Spleen (tissue), 11 donors: ENCODE results near the gene VPS35L. TPM values are rescaled to one million over a fixed set of nuclear protein-coding genes. Genes with fewer than 3 reads are reported as not detected.

Source experiments
- DNase-seq: peaks from one replicate; pipeline ENCODE4 v3.0.0-alpha.2; 2020
- H3K27ac ChIP-seq, 8 donors: fragments of 200-600 bp; sonication (generic) in 7 of 8; 1 replicate in 4 of 8; 2 replicates in 4 of 8; pipeline versions ENCODE4 v1.5.0 to v1.8.0; 2016 to 2021; ENCODE audit warnings: inconsistent platforms in 4 of 8, mild to moderate bottlenecking in 4 of 8, moderate library complexity in 1 of 8
- H3K27me3 ChIP-seq, 7 donors: fragments of 200-600 bp; sonication (generic) in 6 of 7; replicated peaks in 1 of 7; 1 replicate in 4 of 7; 2 replicates in 3 of 7; pipeline versions ENCODE4 v1.5.0 to v1.8.0; 2016 to 2021; ENCODE audit warnings: inconsistent platforms in 3 of 7, mild to moderate bottlenecking in 1 of 7
- H3K36me3 ChIP-seq, 6 donors: fragments of 200-600 bp; sonication (generic) in 5 of 6; 1 replicate in 4 of 6; 2 replicates in 2 of 6; pipeline versions ENCODE4 v1.5.0 to v1.8.0; 2016 to 2021; ENCODE audit warnings: inconsistent platforms in 2 of 6
- H3K4me1 ChIP-seq, 6 donors: fragments of 200-600 bp; sonication (generic) in 5 of 6; 1 replicate in 3 of 6; 2 replicates in 3 of 6; pipeline versions ENCODE4 v1.5.0 to v1.8.0; 2016 to 2021; ENCODE audit warnings: inconsistent platforms in 3 of 6
- H3K4me3 ChIP-seq, 8 donors: fragments of 200-600 bp; sonication (generic) in 7 of 8; 1 replicate in 4 of 8; 2 replicates in 4 of 8; pipeline versions ENCODE4 v1.5.0 to v1.8.0; 2016 to 2021; ENCODE audit warnings: inconsistent platforms in 4 of 8, mild to moderate bottlenecking in 4 of 8, moderate library complexity in 2 of 8
- H3K9me3 ChIP-seq, 8 donors: fragments of 200-600 bp; sonication (generic) in 7 of 8; 1 replicate in 4 of 8; 2 replicates in 4 of 8; pipeline versions ENCODE4 v1.5.0 to v1.8.0; 2016 to 2021; ENCODE audit warnings: inconsistent platforms in 4 of 8
- POLR2A ChIP-seq, 3 donors: fragments of 450-650 bp; IDR thresholded peaks; one replicate each; pipeline ENCODE4 v1.5.1; 2017; ENCODE audit warnings: antibody characterized with exemption in 3 of 3, mild to moderate bottlenecking in 1 of 3
- POLR2AphosphoS5 ChIP-seq, 3 donors: sonication (generic); formaldehyde crosslinking; IDR thresholded peaks; one replicate each; pipeline ENCODE4 v1.5.1; 2017; ENCODE audit warnings: antibody characterized with exemption in 3 of 3
- WGBS, 5 donors: extraction: QIAGEN DNeasy Blood & Tissue Kit in 3 of 5; methylation state at CpG; one replicate each; pipeline versions ENCODE4 v1.1.5 to v1.1.7; 2013 to 2018; 5-methylcytosine and 5-hydroxymethylcytosine counted together
- intact Hi-C: fragments of 100-400 bp; cut with DNase I; formaldehyde crosslinking; loops from one replicate; pipeline ENCODE4 v1.15.0; 2023; ENCODE audit warnings: low total_unique reads
- polyA plus RNA-seq, 3 donors: library from polyadenylated mRNA; stranded (reverse); fragments of 200-250 nt; gene quantifications; one replicate each; pipeline ENCODE4 v1.2.1, GENCODE V29; 2013
- total RNA-seq, 7 donors: library from RNA; depleted of rRNA in 3 of 7; stranded (reverse); fragments of >200 nt in 3 of 7; fragmentation: NEBNext Ultra II Directional in 4 of 7; extraction: Animal tissue kit (Norgen Biotek cat#: 25700) in 4 of 7; gene quantifications; one replicate each; pipeline versions ENCODE4 v1.1.0 to v1.2.1, GENCODE V29; 2016 to 2021
- TF ChIP-seq, protein P1 (sequence below), 11 experiments: fragments of 200-600 bp in 7 of 11; fragments of 450-650 bp in 4 of 11; sonication (generic) in 4 of 11; IDR thresholded peaks in 8 of 11; conservative IDR thresholded peaks in 3 of 11; 1 replicate in 7 of 11; 2 replicates in 4 of 11; pipeline versions ENCODE4 v1.4.0 to v1.8.0; 2016 to 2021; ENCODE audit warnings: antibody characterized with exemption in 11 of 11, inconsistent platforms in 4 of 11, mild to moderate bottlenecking in 1 of 11
- donor health status: healthy with polysubstance abuse.
- donor health status: DM: no; HTN: no; CAD: no; lungs with moderate emphysema.
- donor health status: DM: no; HTN: no; CAD: no.
- donor health status: Bipolar disorder and iron deficiency.
- donor health status: healthy.
- donor health status: DM: no; HTN: no; CAD: no.
- donor health status: DM: yes; HTN: yes; CAD: no.

The VPS35L gene
- total and polyA plus RNA-seq, 10 donors, result 22.9 to 76.1 (median 58.0) TPM

DNA sequence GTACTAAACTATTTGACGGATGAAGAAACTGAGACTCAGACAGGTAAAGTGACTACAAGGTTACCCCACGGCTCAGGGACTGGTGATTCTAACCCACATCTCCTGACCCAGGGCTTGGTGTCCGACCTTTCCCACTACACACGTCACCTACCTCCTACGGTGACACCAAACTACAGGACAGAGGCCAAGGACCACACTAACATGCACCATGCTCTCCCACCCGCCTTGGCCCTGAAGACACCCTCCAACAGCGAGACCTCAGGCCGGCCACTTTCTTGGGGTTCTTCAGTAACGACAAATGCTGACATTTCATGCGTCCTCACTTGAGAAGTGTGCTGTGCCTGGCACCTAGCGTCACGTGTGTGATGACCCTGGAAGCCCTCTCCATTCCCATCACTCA lies 156.1 kb downstream of the VPS35L start:
- 92 to 97% (median 95%) methylated on average over 12 of the region's 12 CpGs for WGBS, 5 donors
- TF ChIP-seq POLR2AphosphoS5 (IDR thresholded peaks at IDR 0.05) (no peak), POLR2A (IDR thresholded peaks at IDR 0.05) (no peak)
- TF ChIP-seq, protein P1, sequence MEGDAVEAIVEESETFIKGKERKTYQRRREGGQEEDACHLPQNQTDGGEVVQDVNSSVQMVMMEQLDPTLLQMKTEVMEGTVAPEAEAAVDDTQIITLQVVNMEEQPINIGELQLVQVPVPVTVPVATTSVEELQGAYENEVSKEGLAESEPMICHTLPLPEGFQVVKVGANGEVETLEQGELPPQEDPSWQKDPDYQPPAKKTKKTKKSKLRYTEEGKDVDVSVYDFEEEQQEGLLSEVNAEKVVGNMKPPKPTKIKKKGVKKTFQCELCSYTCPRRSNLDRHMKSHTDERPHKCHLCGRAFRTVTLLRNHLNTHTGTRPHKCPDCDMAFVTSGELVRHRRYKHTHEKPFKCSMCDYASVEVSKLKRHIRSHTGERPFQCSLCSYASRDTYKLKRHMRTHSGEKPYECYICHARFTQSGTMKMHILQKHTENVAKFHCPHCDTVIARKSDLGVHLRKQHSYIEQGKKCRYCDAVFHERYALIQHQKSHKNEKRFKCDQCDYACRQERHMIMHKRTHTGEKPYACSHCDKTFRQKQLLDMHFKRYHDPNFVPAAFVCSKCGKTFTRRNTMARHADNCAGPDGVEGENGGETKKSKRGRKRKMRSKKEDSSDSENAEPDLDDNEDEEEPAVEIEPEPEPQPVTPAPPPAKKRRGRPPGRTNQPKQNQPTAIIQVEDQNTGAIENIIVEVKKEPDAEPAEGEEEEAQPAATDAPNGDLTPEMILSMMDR (IDR thresholded peaks at IDR 0.05 in 8 of 11, conservative IDR thresholded peaks at IDR 0.05 in 3 of 11), result no peak
- peaks cover 0 to 80% (median 41%) of the 10 kb centered on the region in 6 donors for H3K36me3 ChIP-seq
- H3K9me3 ChIP-seq, result no peaks in the 10 kb centered on the region
- no peak overlapping the region for H3K27ac ChIP-seq
- H3K4me1 ChIP-seq, result peaks cover 0 to 10% (median 9%) of the 10 kb centered on the region in 6 donors
- H3K27me3 ChIP-seq, result no peaks in the 10 kb centered on the region
- H3K4me3 ChIP-seq, result no peak overlapping the region
- intact Hi-C loops, result no loop called here
- peak; percentile 37 for DNase-seq

DNA sequence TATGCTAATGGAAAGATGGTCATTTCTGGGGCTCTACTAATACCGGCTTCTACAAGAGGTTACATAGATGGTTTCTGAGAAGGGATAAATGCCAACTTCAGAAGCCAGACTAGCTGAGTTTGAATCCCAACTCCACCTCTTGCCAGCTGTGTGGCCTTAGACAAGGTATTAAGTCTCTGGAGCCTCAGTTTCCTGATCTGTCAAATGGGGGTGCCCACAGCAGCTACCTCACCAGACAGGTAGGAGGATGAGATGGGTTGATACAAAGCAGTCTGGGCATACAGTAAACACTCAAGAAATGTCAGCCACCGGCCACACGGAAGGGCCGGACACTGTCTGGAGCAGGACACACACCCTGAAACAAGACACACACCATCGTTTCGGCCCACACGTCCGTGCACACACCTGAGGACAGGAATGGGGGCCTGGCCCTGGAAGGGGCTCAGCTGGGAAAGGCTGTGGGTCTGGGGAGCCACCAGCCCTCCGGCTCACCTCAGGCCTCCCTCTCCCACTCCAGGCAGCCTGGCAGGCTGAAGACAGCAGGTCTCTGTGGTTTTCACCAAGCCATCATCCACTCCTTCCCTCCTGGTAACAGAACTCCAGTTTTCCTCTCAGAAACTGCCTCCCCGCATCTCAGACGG lies 157.0 kb downstream of the VPS35L start:
- intact Hi-C loops, result no loop called here
- Histone ChIP-seq H3K9me3 (no peaks in the 10 kb centered on the region), H3K4me1 (peaks cover 7 to 19% (median 18%) of the 10 kb centered on the region in 6 donors), H3K4me3 (no peak overlapping the region), H3K27ac (no peak overlapping the region), H3K27me3 (no peaks in the 10 kb centered on the region), H3K36me3 (peaks cover 0 to 72% (median 35%) of the 10 kb centered on the region in 6 donors)
- DNase-seq, result peak; percentile 70
- WGBS, 5 donors, result 93 to 98% (median 97%) methylated on average over 11 of the region's 11 CpGs
- TF ChIP-seq POLR2AphosphoS5 (IDR thresholded peaks at IDR 0.05), result peak in 1 of 3 donors; percentile 28
- TF ChIP-seq, protein P1 (IDR thresholded peaks at IDR 0.05 in 8 of 11, conservative IDR thresholded peaks at IDR 0.05 in 3 of 11), result no peak
- TF ChIP-seq POLR2A (IDR thresholded peaks at IDR 0.05), result no peak

DNA sequence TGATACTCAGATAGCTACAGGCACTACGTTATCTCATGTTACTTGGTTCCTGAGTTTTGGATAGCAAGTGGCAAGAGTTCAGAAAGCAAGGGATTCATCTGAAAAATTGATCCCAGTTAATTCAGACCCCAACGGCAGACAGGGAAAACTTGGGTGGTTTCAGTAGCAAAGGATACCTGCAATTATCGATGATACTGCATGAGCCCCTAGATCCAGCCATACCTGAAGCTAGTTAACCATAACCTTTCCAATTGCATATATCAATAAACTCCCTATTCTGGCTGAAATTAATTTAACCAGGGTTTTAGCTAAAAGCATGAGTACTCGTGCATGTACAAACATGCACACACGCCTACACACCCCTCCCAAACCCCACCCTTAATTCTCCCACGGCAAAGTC lies 158.2 kb downstream of the VPS35L start:
- no peak for DNase-seq
- intact Hi-C loops, result no loop called here
- Histone ChIP-seq H3K9me3 (no peaks in the 10 kb centered on the region), H3K36me3 (peaks cover 0 to 63% (median 32%) of the 10 kb centered on the region in 6 donors), H3K4me1 (peaks cover 7 to 25% (median 21%) of the 10 kb centered on the region in 6 donors), H3K4me3 (no peak overlapping the region), H3K27ac (no peak overlapping the region), H3K27me3 (no peaks in the 10 kb centered on the region)
- WGBS, 5 donors, result 92 to 98% (median 95%) methylated on average over 6 of the region's 6 CpGs
- no peak for TF ChIP-seq POLR2AphosphoS5 (IDR thresholded peaks at IDR 0.05)
- TF ChIP-seq POLR2A (IDR thresholded peaks at IDR 0.05), result no peak
- TF ChIP-seq, protein P1 (IDR thresholded peaks at IDR 0.05 in 8 of 11, conservative IDR thresholded peaks at IDR 0.05 in 3 of 11), result no peak

DNA sequence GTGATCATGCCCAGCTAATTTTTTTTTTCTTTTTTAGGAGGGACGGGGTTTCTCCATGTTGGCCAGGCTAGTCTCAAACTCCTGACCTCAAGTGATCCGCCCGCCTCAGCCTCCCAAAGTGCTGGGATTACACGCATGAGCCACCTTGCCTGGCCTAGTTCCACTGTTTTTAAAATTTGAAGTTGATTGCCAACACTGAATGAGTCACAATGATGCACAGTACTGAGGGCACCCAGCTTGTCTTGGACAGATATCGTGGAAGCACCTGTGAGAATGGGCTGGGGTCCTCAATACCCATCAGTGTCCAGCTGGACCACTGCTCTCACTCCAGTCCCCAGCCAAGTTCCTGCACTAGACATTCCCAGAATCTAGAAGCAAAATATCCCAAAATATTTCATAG lies 160.1 kb downstream of the VPS35L start:
- 94 to 100% (median 96%) methylated on average over 5 of the region's 5 CpGs for WGBS, 5 donors
- intact Hi-C loops, result no loop called here
- no peaks in the 10 kb centered on the region for H3K27me3 ChIP-seq
- peaks cover 0 to 44% (median 20%) of the 10 kb centered on the region in 6 donors for H3K36me3 ChIP-seq
- no peak for DNase-seq
- TF ChIP-seq POLR2AphosphoS5 (IDR thresholded peaks at IDR 0.05) (no peak), POLR2A (IDR thresholded peaks at IDR 0.05) (no peak)
- TF ChIP-seq, protein P1 (IDR thresholded peaks at IDR 0.05 in 8 of 11, conservative IDR thresholded peaks at IDR 0.05 in 3 of 11), result no peak
- H3K4me3 ChIP-seq, result no peak overlapping the region
- no peak overlapping the region for H3K27ac ChIP-seq
- H3K4me1 ChIP-seq, result peaks cover 10 to 32% (median 28%) of the 10 kb centered on the region in 6 donors
- H3K9me3 ChIP-seq, result no peaks in the 10 kb centered on the region
